Hematopoietic multipotent progenitor cell treated with erythropoietin and hydrocortisone succinate and interleukin-3 and kit ligand, for 6 days (in vitro differentiated cells): ENCODE measurements around the gene TNNI3K.

ENCODE experiments used
- DNase-seq: peaks from one replicate; pipeline ENCODE4 v3.0.0-alpha.2; 2015

The TNNI3K gene

DNA sequence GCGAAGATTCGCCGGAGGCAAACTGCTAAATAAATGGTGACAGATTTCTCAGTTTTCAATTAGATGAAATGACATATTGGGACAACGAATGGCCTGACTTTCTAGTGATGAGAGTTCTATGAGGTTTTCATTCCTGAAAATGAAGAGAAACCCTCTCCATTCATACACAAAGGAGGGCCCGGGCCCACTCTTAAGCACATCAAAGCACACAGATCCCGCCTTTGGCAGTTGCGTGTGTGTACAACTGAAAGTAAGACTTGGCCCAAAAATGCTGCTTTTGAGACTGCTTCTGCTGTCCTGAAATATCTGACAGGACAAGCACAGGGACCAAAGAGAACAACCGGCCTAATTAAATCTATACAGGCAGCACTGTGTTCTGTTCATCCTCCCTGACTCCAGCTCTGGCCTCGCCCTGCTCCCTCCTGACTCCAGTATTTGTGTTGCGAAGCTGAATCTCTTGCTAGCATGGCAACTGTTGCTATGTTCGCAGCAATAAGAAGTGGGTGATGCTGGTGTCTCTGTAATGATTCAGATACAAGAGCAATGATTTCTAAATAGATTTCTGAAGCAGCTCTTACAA is 269.8 kb downstream of the TNNI3K start:
- no peak for DNase-seq

DNA sequence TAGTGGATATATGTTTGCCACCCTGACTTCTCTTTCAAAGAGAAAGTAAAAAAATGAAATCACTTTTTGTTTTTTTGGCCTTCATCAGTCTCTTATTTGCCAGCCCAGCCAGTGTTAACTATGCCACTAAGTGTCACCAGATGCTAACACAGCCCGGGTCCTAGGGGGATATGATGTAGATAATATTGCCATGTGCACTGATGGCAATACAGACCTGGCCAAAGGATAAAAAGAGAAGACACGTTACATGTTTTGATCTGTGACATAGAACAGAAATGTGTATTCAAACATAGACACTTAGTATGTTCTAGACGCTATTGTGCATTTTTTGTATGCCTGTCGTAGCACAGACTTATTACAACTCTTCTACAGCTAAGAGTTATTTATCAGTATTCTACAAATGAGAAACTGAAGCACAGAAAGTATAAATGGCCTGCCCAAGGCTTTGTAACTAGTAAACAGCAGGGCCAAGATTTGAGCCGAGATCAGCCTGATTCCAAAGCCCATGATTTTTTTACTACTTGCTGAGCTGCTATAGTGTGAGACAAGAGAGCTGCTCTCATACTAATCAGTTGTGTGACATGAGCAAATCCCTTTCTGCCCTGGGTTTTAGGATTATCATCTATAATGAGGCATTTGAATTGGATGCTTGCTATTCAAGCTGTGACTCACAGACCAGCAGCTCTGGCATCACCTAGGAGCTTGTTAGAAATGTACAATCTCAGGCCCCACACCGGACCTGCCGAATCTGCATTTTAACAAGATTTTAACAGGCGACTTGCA is 270.9 kb downstream of the TNNI3K start:
- DNase-seq = no peak

DNA sequence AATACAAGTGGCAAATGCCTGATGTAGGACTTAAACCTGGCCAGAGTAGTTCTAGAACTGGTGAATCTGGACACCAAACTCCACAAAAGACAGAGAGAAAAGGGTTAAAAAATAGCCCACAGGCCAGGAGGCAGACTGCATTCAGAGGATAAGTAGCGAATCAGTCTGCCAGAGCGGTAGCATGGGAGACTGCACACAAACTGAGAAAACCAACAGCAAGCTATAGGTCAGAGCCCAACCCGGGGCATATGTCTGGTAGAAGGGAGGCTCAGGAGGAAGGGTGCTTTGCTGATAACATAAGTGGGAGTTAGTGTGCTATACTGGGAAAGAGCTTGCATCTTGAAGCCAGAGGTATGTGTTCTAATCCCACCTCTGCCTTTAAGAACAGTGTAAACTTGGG is 273.3 kb downstream of the TNNI3K start:
- no peak for DNase-seq

DNA sequence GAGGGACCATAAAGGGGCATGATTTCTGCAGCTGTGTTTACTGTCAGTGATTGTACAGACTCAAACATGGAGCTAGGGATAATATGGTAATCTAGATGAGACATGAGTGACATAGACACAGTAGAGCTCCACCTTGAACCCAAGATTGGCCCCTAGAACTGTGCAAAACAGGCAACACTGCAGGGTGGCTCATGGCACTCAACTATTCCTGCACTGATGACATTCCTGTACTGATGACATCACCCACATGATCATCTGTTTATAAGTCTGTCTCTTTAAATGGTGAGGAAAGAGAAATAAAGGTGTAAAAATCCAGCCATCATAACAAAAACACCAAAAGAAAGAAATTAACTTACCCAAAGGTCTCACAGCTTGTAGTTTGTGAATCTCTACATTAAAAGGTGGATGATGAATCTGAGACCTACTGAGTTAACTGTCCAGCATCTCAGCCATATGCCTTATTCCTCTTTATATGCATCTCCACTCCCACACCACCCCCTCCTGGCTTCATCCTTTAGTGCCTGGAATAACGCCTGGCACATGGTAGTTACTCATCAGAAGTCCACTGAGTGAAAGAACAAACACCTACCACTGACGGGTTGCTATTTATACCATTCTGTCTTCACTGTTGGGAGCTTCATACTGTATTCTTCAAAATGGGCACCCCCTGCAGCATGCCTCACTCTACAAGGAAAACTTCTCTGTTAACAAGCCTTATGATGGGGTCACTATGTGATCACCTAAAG is 277.2 kb downstream of the TNNI3K start, which contains the start of gene LRRC53:
Gene LRRC53, minus strand, starts transcription at position 442 of the 746 bp plus-strand sequence. CDS start 29,262 bp downstream, outside the sequence.
- no peak for DNase-seq

DNA sequence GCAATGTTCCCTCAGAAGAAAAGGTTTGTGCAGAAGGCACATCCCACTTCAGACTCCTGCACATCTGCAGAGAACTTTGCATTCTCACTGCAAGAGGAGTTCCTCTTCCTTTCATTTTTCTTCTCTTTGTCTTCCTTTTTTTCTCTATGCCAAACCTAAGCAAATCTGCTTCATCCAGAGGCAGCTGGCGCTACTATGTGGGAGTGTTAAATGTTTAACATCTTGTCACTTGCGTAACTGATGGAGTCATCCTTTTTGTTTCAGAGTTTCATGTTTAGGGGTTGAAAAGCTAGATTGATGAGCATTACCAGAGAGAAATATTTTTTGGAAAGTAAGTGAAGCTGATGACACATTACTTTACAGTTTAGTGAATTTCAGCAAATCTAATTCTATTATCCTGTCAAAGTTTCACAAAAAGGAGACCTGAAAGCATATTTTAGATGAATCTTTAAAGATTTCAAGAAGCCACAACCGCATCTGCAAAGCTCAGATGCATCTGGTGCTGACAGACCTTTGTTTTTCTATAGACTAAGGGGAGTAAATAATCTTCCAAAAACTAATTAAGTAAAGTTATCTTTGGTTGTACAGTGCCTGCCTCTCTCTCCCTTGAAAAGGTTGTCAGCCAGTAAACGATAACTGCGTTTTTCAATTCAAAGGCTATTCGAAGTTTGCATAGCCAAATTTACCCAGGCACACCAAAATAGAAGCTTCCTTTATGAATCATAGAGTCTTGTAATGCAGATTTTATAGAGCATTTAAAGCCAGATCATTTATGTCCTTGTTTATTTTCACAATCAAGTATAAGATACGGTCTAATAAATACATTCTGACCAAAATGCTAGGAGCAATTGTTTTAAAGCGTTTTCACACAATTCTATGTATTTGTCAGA is 278.5 kb downstream of the TNNI3K start:
- no peak for DNase-seq

DNA sequence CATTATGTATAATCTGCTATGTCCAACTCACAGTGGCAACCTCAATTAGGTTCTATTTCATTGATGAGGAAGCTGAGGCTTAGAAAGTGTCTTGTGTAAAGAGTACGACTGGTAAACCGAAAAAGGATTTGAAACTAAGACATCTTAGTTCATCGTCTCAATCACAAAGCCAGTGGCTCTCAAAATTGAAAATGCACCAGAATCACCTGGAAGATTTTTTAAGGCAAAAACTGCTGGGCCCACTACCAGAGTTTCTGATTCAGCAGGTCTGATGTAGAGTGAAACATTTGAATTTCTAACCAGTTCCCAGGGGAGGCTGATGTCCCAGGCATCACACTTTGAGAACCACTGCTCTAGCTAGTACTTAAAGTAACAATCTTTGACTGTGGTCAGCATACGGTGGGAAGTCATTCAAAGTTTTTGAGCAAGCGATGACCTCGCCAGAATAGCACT is 282.4 kb downstream of the TNNI3K start:
- no peak for DNase-seq

DNA sequence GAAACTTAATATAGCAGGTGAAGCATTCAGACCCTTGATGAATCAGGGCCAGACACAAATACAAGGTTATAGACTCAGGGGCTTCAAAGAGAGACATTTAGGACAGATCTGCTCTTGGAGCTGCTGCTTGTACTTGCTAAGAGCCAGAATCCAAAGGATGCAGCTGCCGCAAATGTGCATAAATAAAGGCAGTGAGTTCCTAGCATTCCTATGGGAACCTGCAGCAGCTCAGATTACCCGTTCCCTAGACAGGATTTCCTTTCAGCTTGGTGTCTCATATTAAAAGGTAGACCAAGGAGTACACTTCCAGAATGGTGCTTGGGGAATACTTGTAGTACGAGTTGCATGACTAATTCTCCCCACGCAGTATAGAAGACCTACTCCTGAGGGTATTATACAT is 287.0 kb downstream of the TNNI3K start:
- DNase-seq = no peak

DNA sequence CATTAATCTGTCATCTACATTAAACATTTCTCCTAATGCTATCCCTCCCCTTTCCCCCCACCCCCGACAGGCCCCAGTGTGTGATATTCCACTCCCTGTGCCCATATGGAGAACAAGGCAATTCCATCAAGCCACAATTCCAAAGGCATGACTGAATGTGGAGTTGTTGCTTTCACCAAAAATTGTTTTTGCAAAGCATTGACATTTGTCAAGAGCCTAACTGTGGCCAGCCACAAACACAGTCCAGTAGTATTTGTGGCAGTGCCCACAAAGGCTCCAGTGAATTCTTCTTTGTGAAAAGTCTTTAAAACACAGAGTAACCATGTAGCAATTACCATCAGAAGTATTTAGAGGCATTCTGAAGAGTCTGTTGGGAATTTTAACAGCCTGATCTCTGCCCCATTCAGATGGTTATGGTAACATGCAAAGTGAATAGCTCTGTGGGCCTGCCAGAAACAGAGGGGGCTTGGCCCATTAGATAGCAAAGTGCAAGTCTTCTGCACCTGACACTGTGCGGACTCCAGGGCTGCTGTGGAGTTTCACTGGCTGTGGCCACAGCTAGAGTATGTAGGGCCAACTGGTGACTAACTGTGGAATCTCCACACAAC is 288.8 kb downstream of the TNNI3K start:
- no peak for DNase-seq

DNA sequence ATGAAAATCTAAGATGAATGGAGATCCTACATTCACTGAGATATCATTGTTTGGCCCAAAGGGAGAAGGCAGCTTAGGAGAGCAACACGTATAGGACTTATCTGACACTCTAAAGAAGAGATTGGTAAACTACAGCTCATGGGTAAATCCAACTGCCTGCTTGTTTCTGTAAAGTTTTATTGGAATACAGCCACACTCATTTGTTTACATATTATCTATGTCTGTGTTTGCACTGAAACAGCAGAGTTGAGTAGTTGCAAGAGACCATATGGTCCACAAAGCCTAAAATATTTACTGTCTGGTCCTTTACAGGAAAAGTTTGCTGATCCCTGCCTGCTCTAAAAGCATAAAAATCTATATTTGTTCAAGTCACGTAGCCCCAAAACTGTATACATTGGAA is 291.5 kb downstream of the TNNI3K start:
- DNase-seq = no peak

DNA sequence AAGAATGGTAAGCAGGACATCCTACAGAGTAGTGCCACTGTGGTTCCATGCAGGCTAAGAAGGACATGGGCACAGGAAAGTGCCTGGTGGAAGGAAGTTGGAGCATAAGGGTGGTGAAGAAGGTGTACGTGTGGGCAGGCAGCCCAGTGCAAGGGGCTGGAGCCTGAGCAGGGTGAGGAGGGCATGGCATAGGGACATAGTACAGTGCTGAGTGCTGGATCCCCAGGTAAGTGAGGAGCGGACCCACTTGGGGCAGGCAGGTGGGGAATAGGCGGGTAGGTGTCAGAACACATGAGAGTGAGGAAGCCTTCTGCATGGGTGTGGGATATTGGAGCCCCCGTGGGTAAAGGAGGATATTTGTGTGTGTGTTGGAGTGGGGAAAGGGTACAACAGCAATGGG is 292.9 kb downstream of the TNNI3K start:
- no peak for DNase-seq

DNA sequence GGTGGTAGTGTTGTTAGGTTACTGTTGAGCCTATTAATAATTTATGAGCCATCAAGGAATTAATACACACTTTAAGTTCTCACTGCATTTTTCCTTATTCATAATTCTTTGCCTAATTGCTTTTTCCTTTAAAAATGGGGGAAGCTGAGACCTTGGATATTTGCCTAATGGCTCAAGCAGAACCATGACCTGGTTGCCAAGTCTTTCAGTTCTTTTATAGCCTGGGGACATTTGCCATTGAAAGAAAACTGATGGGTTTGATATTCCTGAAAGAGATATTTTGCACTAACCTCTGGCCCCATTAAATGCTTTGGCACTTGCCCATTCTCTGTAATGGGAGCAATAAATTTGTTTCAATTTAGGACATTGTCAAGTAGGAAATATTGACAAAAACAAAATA is 295.7 kb downstream of the TNNI3K start:
- DNase-seq = no peak

DNA sequence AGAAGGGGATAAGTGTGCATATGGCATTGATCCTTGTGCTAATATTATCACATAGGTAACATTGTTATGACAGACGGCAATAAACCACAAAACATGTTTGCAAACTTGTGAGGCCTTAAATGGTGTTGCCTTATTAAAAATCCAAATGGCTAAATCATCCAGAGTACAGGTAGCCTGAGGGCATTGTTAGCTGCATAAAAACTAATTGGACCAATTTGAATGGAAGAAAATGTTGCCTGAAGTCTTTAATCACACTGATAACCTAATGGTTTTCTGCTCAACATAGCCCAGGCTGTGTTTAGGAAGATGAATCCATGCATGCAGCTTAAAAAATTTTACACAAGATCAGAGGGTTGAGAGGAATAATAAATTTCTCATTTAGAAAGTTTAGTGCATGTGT is 296.6 kb downstream of the TNNI3K start:
- no peak for DNase-seq

DNA sequence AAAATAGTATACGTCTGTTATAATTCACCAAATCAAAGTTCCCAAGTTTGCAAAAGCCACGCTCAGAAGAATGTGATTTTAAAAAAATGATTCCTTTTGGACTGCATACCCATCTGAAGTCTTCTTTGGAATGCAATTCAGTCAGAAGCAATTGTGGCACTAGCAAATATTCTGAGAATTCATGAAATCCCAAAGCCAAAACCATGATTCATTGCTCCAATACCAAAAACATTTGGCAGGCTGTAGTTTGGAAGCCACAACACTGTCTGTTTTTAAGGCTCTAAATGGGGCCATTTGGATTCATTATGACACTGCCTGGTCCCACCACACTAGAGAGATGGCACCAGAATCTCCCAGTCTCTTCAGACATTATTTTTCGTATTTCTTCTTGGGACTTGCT is 299.1 kb downstream of the TNNI3K start:
- no peak for DNase-seq

DNA sequence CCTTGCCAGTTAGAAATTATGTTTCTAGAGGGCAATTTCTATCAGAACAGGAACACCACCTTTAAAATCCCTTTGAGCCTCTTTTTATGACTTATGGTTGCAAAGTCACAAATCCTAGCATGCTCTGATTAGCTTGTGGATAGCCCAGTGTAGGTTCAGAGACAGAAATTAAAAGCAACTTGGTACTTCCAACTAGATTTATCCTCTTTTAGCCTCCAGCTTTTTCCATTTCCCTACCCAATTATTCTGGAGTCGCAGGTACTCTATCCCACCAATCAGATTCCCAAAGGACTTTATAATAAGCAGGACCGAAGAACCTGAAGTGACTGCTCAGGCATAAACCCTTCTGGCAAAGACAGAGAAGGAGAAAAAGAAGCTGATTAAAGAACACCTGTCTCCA is 310.6 kb downstream of the TNNI3K start:
- no peak for DNase-seq

DNA sequence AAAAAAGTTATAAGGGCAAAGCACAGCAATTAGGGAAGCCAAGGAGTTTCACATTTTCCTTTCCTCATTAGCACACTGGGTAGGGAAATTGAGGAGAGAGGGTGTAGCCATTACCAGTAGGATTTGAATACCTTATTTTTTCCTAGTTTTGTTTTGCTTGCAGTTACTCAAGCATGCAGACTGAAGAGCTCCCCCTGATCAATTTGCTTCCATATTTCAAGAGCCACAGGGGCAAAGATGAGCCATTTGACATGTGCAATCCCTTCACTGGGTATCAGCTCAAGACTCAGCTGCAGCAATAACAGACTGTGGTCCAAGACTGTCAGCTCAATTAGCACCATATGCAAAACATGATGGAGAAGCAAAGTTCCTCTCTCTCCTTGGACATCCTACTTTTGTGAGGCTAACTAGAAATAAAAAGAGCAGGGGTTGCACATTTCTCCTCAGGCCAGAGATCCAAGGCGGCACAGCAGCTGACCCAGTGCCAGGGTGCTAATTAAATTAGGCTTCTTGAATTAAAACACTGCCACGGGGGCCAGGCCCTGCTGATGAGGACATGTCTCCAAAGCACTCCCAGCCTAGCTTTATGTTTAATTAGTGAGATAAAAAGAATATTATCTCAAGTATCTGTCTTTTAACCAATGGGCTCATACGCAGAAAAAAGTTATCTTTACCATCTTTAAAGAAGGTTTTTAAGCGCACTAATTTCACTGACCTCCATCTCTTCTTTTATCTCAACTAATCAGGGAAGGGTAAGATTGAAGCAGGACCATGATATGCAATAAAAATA is 314.0 kb downstream of the TNNI3K start:
- no peak for DNase-seq

DNA sequence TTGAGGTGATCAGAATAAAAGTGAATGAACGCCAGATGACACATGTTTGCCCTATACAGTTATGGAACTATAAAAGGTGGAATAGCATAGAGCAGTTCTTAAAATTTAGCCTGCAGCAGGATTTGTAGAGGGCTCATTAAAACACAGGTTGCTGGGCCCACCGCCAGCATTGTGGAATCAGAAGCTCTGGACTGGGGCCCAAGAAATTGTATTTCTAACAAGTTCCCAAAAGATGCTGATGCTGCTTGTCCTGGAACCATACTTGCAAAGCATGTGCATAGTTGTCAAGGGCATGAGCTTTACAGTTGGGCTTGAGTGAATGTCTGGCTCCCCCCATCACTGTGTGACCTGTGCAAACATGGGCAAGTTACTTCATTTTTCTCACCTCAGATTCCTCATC is 314.7 kb downstream of the TNNI3K start:
- no peak for DNase-seq

DNA sequence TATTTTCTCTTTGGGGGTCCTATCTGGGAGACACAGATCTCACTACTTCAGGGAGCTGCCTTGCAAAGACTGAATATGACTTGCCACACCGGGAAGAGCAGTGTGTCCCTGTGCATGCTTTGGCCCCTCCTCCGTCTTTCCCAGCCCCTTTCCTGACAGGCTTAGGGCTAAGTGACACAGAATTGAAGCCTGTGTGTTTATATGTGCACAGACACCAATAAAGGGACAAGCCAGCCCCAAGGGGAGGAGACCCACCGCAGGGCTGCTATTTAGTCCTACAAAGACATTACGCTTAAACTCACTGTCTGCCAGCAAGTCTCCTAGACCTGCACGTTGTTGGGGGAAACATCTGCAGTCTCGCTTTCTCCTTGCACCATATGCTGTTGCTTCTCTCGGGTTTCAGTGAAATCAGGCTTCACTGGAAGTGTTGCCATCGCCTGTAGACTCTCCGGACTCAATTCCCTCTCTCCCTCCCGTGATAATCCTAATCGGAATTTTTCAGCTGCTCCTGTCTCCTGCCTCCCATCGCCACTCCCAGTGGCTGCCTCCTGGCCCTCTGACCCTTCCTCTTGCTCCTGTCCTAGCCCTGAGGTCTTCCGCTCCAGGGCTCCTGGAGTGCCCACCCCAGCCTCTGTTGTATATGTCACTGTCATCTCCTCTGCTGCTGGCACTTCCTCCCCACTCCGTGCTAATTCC is 335.8 kb downstream of the TNNI3K start:
- no peak for DNase-seq

DNA sequence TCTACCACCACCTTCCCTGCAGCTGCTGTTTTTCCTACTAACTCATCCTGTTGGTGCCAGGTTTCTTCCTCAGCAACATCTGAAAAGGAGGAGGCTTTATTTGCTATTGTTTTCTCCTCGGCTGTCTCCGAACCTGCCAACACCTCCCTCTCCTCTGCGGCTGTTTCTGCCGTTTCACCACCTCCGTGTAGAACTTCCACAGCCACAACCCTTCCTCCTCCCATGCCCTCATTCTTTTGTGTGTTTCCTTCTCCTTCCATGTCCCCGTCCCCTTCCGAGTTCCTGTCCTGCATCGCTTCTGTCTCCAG is 336.3 kb downstream of the TNNI3K start:
- DNase-seq = no peak

DNA sequence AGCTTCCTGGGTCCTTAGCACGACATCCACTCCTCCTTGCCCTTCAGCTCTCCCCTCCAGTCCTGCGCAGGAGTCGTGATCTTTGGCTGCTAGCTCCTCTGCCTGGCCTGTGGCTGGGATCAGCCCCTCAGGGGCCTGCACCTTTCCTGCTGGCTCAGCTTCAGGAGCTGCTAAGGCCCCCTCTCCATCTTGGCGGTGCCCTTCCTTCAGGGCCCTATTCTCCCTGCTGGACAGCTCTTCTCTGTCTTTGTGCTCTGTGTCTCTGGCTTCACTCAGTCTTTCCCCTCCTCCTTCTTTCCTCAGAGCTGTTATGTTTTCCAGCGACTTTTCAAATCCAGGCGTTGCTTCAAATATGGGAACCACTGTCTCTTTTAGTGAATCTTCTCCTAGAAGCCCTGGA is 336.7 kb downstream of the TNNI3K start:
- no peak for DNase-seq

DNA sequence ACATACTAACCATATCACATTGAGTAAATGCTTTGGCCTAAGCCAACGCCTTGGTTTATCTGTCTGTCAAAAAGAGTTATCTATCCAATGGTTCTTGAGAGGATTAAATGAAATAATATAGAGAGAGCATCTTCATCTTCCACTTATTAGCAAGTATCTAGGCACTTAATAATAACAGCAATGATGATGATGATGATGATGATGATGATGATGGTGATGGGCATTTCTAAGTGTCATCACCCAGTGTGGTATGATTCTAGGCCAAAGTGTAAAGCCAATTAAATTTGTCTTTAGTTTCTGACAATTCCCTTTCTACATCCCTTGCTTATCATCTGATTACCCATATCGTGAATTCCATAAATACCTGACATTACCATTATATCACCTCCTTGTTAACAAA is 342.9 kb downstream of the TNNI3K start:
- no peak for DNase-seq

DNA sequence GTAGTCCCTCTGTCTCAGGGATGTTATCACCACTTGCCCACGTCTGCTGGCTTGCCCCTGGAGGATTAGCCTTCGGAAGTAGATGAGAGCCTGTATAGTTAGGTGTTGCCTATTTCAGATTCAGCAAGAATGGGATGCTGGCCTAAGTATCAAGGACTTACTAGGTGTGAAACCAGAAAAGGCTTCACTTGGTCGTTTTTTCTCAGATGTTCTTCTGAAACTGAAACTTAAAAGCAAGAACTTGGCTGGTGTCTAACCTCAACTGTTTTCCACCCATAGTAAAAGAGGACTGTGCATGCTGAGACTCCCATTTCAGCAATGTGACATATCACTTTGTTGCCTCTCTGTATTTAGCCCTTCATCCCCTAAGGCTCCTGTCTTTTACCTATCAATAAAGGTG is 344.2 kb downstream of the TNNI3K start:
- DNase-seq = no peak
